Keratinocyte (primary cell): ENCODE measurements around the gene RALGPS1. TPM values are rescaled to one million over a fixed set of nuclear protein-coding genes. Genes with fewer than 3 reads are reported as not detected.

Experiments
- DNase-seq: peaks from one replicate; pipeline ENCODE4 v3.0.0-alpha.2; 2011; ENCODE audit warnings: low read depth, missing footprints, low spot score
- FAIRE-seq: peaks from 2 replicates; lab custom pipeline; 2011; peaks lifted over from hg19 to GRCh38; lab: Jason Lieb, UNC
- H2AFZ ChIP-seq: 2 replicates; pipeline ENCODE4 v1.6.0; 2012; ENCODE audit warnings: low read length, control low read depth, inconsistent platforms; ENCODE audit not compliant: control insufficient read depth
- H3K27ac ChIP-seq: 2 replicates; pipeline ENCODE4 v1.5.1; 2011; ENCODE audit warnings: low read length; ENCODE audit not compliant: control insufficient read depth, insufficient read depth
- H3K27me3 ChIP-seq: 3 replicates; pipeline ENCODE4 v1.6.0; 2011; ENCODE audit warnings: low read length; ENCODE audit not compliant: control insufficient read depth, insufficient read depth; ENCODE audit errors: extremely low read depth
- H3K36me3 ChIP-seq, 2 experiments: 2 replicates in 1 of 2; 3 replicates in 1 of 2; pipeline ENCODE4 v1.5.1; 2011; ENCODE audit warnings: low read length in 2 of 2, mild to moderate bottlenecking in 1 of 2; ENCODE audit not compliant: control insufficient read depth in 2 of 2, insufficient read depth in 2 of 2; ENCODE audit errors: extremely low read depth in 1 of 2
- H3K4me1 ChIP-seq: 3 replicates; pipeline ENCODE4 v1.5.1; 2011; ENCODE audit warnings: low read length; ENCODE audit not compliant: control insufficient read depth, insufficient read depth; ENCODE audit errors: extremely low read depth
- H3K4me2 ChIP-seq: 3 replicates; pipeline ENCODE4 v1.6.0; 2011; ENCODE audit warnings: low read depth, low read length; ENCODE audit not compliant: control insufficient read depth, insufficient read depth; ENCODE audit errors: extremely low read depth
- H3K4me3 ChIP-seq, 3 experiments: fragments of 200-600 bp in 1 of 3; sonication (generic) in 1 of 3; 2 replicates in 2 of 3; 3 replicates in 1 of 3; pipeline ENCODE4 v1.5.1; 2011 to 2016; ENCODE audit warnings: low read length in 3 of 3, mild to moderate bottlenecking in 3 of 3, control low read depth in 2 of 3, inconsistent platforms in 1 of 3, low read depth in 1 of 3, mixed read lengths in 1 of 3, mixed run types in 1 of 3, moderate library complexity in 1 of 3; ENCODE audit not compliant: control insufficient read depth in 2 of 3, insufficient read depth in 2 of 3; ENCODE audit errors: extremely low read depth in 1 of 3
- H3K79me2 ChIP-seq: 2 replicates; pipeline ENCODE4 v1.6.0; 2012; ENCODE audit warnings: low read length; ENCODE audit not compliant: control insufficient read depth, insufficient read depth
- H3K9ac ChIP-seq: 3 replicates; pipeline ENCODE4 v1.6.0; 2011; ENCODE audit warnings: low read length; ENCODE audit not compliant: control insufficient read depth, insufficient read depth; ENCODE audit errors: extremely low read depth
- H3K9me1 ChIP-seq: 3 replicates; pipeline ENCODE4 v1.6.0; 2011; ENCODE audit warnings: low read length; ENCODE audit not compliant: control insufficient read depth, insufficient read depth; ENCODE audit errors: extremely low read depth
- H3K9me3 ChIP-seq: 2 replicates; pipeline ENCODE4 v1.5.1; 2012; ENCODE audit warnings: low read depth, low read length; ENCODE audit not compliant: control insufficient read depth
- H4K20me1 ChIP-seq: 3 replicates; pipeline ENCODE4 v1.6.0; 2011; ENCODE audit warnings: low read length; ENCODE audit not compliant: control insufficient read depth, insufficient read depth; ENCODE audit errors: extremely low read depth
- EZH2 ChIP-seq: IDR thresholded peaks from one replicate; pipeline ENCODE4 v1.6.1; 2012; ENCODE audit warnings: inconsistent platforms, mild to moderate bottlenecking, low read length, moderate library complexity
- dilution Hi-C: fragments of 300-500 bp; cut with MboI; formaldehyde crosslinking; loops from one replicate; pipeline ENCODE4 v1.7.0; 2020; ENCODE audit warnings: low sequenced_read_pairs; ENCODE audit not compliant: extremely low pct_ligation_motif_present
- polyA plus RNA-seq, 5 experiments: library from polyadenylated mRNA; depleted of rRNA in 3 of 5; stranded (reverse) in 3 of 5; stranded (forward) in 1 of 5; unstranded in 1 of 5; fragments of >200 nt; gene quantifications; 1 replicate in 1 of 5; 2 replicates in 3 of 5; 3 replicates in 1 of 5; pipeline versions ENCODE4 v1.2.1 to v1.2.3, GENCODE V29; 2011 to 2012; ENCODE audit warnings: missing spikeins in 2 of 5, low read depth in 1 of 5, low replicate concordance in 1 of 5
- TF ChIP-seq, protein P1 (sequence below), 3 experiments: IDR thresholded peaks in 1 of 3; conservative IDR thresholded peaks in 1 of 3; optimal IDR thresholded peaks in 1 of 3; 2 replicates in 2 of 3; 3 replicates in 1 of 3; pipeline versions ENCODE3 to v1.5.1; 2011; ENCODE audit warnings: low read length in 3 of 3, mild to moderate bottlenecking in 3 of 3, moderate library complexity in 2 of 3, control low read depth in 1 of 3, inconsistent platforms in 1 of 3; ENCODE audit not compliant: insufficient read depth in 2 of 3; ENCODE audit errors: extremely low read depth in 1 of 3

RALGPS1 gene
- polyA plus RNA-seq, 1 donor (not counting 4 experiments of a cell fraction or from before 2014, with no cell fraction given) = 0.56 TPM

- no peak for FAIRE-seq
- Histone ChIP-seq H2AFZ (no peak overlapping the region), H3K4me2 (no peak overlapping the region), H3K27me3 (no peaks in the 10 kb centered on the region), H3K4me3 (no peak overlapping the region), H3K9me3 (no peaks in the 10 kb centered on the region), H3K9me1 (no peaks in the 10 kb centered on the region), H4K20me1 (no peaks in the 10 kb centered on the region), H3K27ac (no peak overlapping the region), H3K9ac (no peak overlapping the region), H3K79me2 (no peaks in the 10 kb centered on the region), H3K36me3 (no peaks in the 10 kb centered on the region), H3K4me1 (no peaks in the 10 kb centered on the region)
- DNase-seq = no peak
- no peak for TF ChIP-seq EZH2
- TF ChIP-seq, protein P1, sequence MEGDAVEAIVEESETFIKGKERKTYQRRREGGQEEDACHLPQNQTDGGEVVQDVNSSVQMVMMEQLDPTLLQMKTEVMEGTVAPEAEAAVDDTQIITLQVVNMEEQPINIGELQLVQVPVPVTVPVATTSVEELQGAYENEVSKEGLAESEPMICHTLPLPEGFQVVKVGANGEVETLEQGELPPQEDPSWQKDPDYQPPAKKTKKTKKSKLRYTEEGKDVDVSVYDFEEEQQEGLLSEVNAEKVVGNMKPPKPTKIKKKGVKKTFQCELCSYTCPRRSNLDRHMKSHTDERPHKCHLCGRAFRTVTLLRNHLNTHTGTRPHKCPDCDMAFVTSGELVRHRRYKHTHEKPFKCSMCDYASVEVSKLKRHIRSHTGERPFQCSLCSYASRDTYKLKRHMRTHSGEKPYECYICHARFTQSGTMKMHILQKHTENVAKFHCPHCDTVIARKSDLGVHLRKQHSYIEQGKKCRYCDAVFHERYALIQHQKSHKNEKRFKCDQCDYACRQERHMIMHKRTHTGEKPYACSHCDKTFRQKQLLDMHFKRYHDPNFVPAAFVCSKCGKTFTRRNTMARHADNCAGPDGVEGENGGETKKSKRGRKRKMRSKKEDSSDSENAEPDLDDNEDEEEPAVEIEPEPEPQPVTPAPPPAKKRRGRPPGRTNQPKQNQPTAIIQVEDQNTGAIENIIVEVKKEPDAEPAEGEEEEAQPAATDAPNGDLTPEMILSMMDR (optimal IDR thresholded peaks at IDR 0.05 in 1 of 3, IDR thresholded peaks at IDR 0.05 in 1 of 3, conservative IDR thresholded peaks at IDR 0.05 in 1 of 3; ENCODE audit: extremely low read depth in 1 of 3, insufficient read depth in 2 of 3, low read length in 3 of 3) = no peak
- dilution Hi-C loops = no loop called here
Observed at GRCh38 chr9:127250896-127251391, 336.4 kb downstream of the RALGPS1 start.

- no peaks in the 10 kb centered on the region for H3K27me3 ChIP-seq
- no peak overlapping the region for H3K27ac ChIP-seq
- DNase-seq (no peak), FAIRE-seq (peak; percentile 32)
- H3K9me3 ChIP-seq = no peaks in the 10 kb centered on the region
- H3K4me1 ChIP-seq = no peaks in the 10 kb centered on the region
- H3K9ac ChIP-seq = no peak overlapping the region
- no peaks in the 10 kb centered on the region for H4K20me1 ChIP-seq
- dilution Hi-C loops = no loop called here
- no peaks in the 10 kb centered on the region for H3K79me2 ChIP-seq
- TF ChIP-seq, protein P1 (optimal IDR thresholded peaks at IDR 0.05 in 1 of 3, IDR thresholded peaks at IDR 0.05 in 1 of 3, conservative IDR thresholded peaks at IDR 0.05 in 1 of 3; ENCODE audit: extremely low read depth in 1 of 3, insufficient read depth in 2 of 3, low read length in 3 of 3) = no peak
- TF ChIP-seq EZH2 = no peak
- no peaks in the 10 kb centered on the region for H3K36me3 ChIP-seq
- H2AFZ ChIP-seq = no peak overlapping the region
- no peaks in the 10 kb centered on the region for H3K9me1 ChIP-seq
- H3K4me3 ChIP-seq = no peak overlapping the region
- H3K4me2 ChIP-seq = no peak overlapping the region
Observed at GRCh38 chr9:127252410-127253318, 338.1 kb downstream of the RALGPS1 start.
